IMR-90 (cell line): Measurements from ENCODE around the gene ZNF439.
"Not testable (repeated sequence)": the region's sequence is repeated elsewhere in the genome, so short reads cannot be mapped to it uniquely, and the experiment has no call there.

Experiments used
- BHLHE40 ChIP-seq: fragments of 150-350 bp; IDR thresholded peaks from 2 replicates; pipeline ENCODE4 v1.6.1; 2016; ENCODE audit warnings: mild to moderate bottlenecking, low read depth, low read length
- CEBPB ChIP-seq: IDR thresholded peaks from 2 replicates; pipeline ENCODE4 v1.6.1; 2012; ENCODE audit warnings: low read depth, low read length, improper control_type of control experiment
- CTCF ChIP-seq: conservative IDR thresholded peaks from 2 replicates; pipeline ENCODE4 v1.5.1; 2012; ENCODE audit warnings: mild to moderate bottlenecking, low read depth, low read length, improper control_type of control experiment
- ELK1 ChIP-seq: fragments of 150-350 bp; IDR thresholded peaks from 2 replicates; pipeline ENCODE4 v1.6.1; 2016; ENCODE audit warnings: low read depth, mild to moderate bottlenecking, low read length, moderate library complexity, borderline replicate concordance
- MAFK ChIP-seq: IDR thresholded peaks from 2 replicates; pipeline ENCODE4 v1.6.1; 2012; ENCODE audit warnings: low read depth, low read length, improper control_type of control experiment
- NFE2L2 ChIP-seq: fragments of 150-350 bp; IDR thresholded peaks from 2 replicates; pipeline ENCODE4 v1.6.1; 2016; ENCODE audit warnings: low read depth, mild to moderate bottlenecking, low read length
- POLR2A ChIP-seq: IDR thresholded peaks from 2 replicates; pipeline ENCODE4 v1.6.1; 2012; ENCODE audit warnings: mild to moderate bottlenecking, low read depth, low read length
- RAD21 ChIP-seq: IDR thresholded peaks from 2 replicates; pipeline ENCODE4 v1.6.1; 2012; ENCODE audit warnings: low read length, improper control_type of control experiment
- USF2 ChIP-seq: fragments of 150-350 bp; IDR thresholded peaks from 2 replicates; pipeline ENCODE4 v1.6.1; 2017; ENCODE audit warnings: mild to moderate bottlenecking, antibody characterized with exemption, low read length, low read depth

GRCh38 chr19:11911937-11912336 lies 63.4 kb downstream of the ZNF439 start:
- not testable (repeated sequence) for TF ChIP-seq CTCF, RAD21, MAFK, BHLHE40, POLR2A, NFE2L2, CEBPB, ELK1, USF2
